Endodermal cell (in vitro differentiated cells): ENCODE measurements around the gene INCENP. TPM values are rescaled to one million over a fixed set of nuclear protein-coding genes. Genes with fewer than 3 reads are reported as not detected.

Experiments used
- DNase-seq: peaks from one replicate; pipeline ENCODE4 v3.0.0-alpha.2; 2017
- H3K27ac ChIP-seq: 2 replicates; pipeline ENCODE4 v1.5.1; 2013; ENCODE audit warnings: mild to moderate bottlenecking, low read depth, low read length, moderate library complexity
- H3K27me3 ChIP-seq: 2 replicates; pipeline ENCODE4 v1.6.1; 2013; ENCODE audit warnings: mild to moderate bottlenecking, low read length, moderate library complexity; ENCODE audit not compliant: insufficient read depth, control insufficient read depth, poor library complexity, severe bottlenecking
- H3K36me3 ChIP-seq: 2 replicates; pipeline ENCODE4 v1.7.0; 2013; ENCODE audit warnings: mild to moderate bottlenecking, low read length, moderate library complexity; ENCODE audit not compliant: control insufficient read depth, insufficient read depth
- H3K4me1 ChIP-seq: one replicate; pipeline ENCODE4 v1.7.0; 2013; ENCODE audit warnings: low read length; ENCODE audit not compliant: control insufficient read depth, insufficient read depth
- H3K4me3 ChIP-seq: 2 replicates; pipeline ENCODE4 v1.5.1; 2013; ENCODE audit warnings: mild to moderate bottlenecking, low read length, moderate library complexity
- H3K9ac ChIP-seq: 2 replicates; pipeline ENCODE4 v1.6.1; 2013; ENCODE audit warnings: mild to moderate bottlenecking, low read length, moderate library complexity; ENCODE audit not compliant: poor library complexity, severe bottlenecking; ENCODE audit errors: extremely low read depth
- H3K9me3 ChIP-seq: 2 replicates; pipeline ENCODE4 v1.6.1; 2013; ENCODE audit warnings: mild to moderate bottlenecking, low read length, moderate library complexity; ENCODE audit not compliant: control insufficient read depth
- H3K27ac Mint-ChIP-seq: 2 replicates; pipeline ENCODE4 v1.8.0; 2020; ENCODE audit warnings: mixed read lengths
- H3K27me3 Mint-ChIP-seq: 2 replicates; pipeline ENCODE4 v1.8.0; 2021; ENCODE audit warnings: mild to moderate bottlenecking, mixed read lengths; ENCODE audit not compliant: insufficient read depth
- H3K36me3 Mint-ChIP-seq: 2 replicates; pipeline ENCODE4 v1.8.0; 2020; ENCODE audit warnings: low read depth, mixed read lengths
- H3K4me1 Mint-ChIP-seq: 2 replicates; pipeline ENCODE4 v1.8.0; 2020; ENCODE audit warnings: mixed read lengths
- H3K4me3 Mint-ChIP-seq: 2 replicates; pipeline ENCODE4 v1.8.0; 2020; ENCODE audit warnings: mild to moderate bottlenecking, moderate library complexity, mixed read lengths
- H3K9me3 Mint-ChIP-seq: 2 replicates; pipeline ENCODE4 v1.8.0; 2020; ENCODE audit warnings: mild to moderate bottlenecking, mixed read lengths
- CTCF ChIP-seq: fragments of 200-600 bp; sonication (generic); conservative IDR thresholded peaks from 2 replicates; pipeline ENCODE4 v1.5.0; 2021; ENCODE audit warnings: antibody characterized with exemption, mild to moderate bottlenecking
- WGBS, 2 experiments: methylation state at CpG; one replicate each; pipeline versions ENCODE4 v1.1.5 to v1.1.7; 2013; ENCODE audit warnings: missing lambda C conversion rate in 2 of 2, mixed read lengths in 1 of 2; ENCODE audit not compliant: insufficient coverage in 1 of 2, insufficient read length in 1 of 2; 5-methylcytosine and 5-hydroxymethylcytosine counted together
- total RNA-seq, 2 donors: library from RNA; stranded (reverse); fragmentation: NEBNext Ultra II Directional in 1 of 2; extraction: Animal tissue kit (Norgen Biotek cat#: 25700) in 1 of 2; gene quantifications; 2 replicates in 1 of 2; 3 replicates in 1 of 2; pipeline ENCODE4 v1.2.1, GENCODE V29; 2021

Gene INCENP
- total RNA-seq, 2 donors from 2014 or later, result 58.1 to 115 TPM

- no peak for TF ChIP-seq CTCF
- no peak overlapping the region for H3K9ac ChIP-seq
- H3K27me3 Mint-ChIP-seq, result no peaks in the 10 kb centered on the region
- peaks cover 10% of the 10 kb centered on the region for H3K4me1 ChIP-seq
- no peaks in the 10 kb centered on the region for H3K27me3 ChIP-seq
- peaks cover 19% of the 10 kb centered on the region for H3K4me1 Mint-ChIP-seq
- H3K4me3 ChIP-seq, result no peak overlapping the region
- H3K9me3 Mint-ChIP-seq, result no peaks in the 10 kb centered on the region
- H3K27ac ChIP-seq, result no peak overlapping the region
- peaks cover 38% of the 10 kb centered on the region for H3K36me3 Mint-ChIP-seq
- H3K9me3 ChIP-seq, result no peaks in the 10 kb centered on the region
- WGBS, 2 experiments, result 85 to 89% methylated on average over 9 to 16 of the region's 16 CpGs
- H3K36me3 ChIP-seq, result peaks cover 44% of the 10 kb centered on the region
- DNase-seq, result no peak
- H3K27ac Mint-ChIP-seq, result no peak overlapping the region
- H3K4me3 Mint-ChIP-seq, result no peak overlapping the region
Observed at GRCh38 chr11:62127941-62128770, 4.3 kb downstream of the INCENP start.

GRCh38 chr11:62128835-62129234, 5.0 kb downstream of the INCENP start:
- no peaks in the 10 kb centered on the region for H3K9me3 Mint-ChIP-seq
- H3K4me1 Mint-ChIP-seq, result peaks cover 17% of the 10 kb centered on the region
- DNase-seq, result no peak
- no peaks in the 10 kb centered on the region for H3K27me3 ChIP-seq
- peaks cover 10% of the 10 kb centered on the region for H3K4me1 ChIP-seq
- H3K27me3 Mint-ChIP-seq, result no peaks in the 10 kb centered on the region
- H3K9me3 ChIP-seq, result no peaks in the 10 kb centered on the region
- no peak overlapping the region for H3K27ac ChIP-seq
- H3K36me3 ChIP-seq, result peaks cover 49% of the 10 kb centered on the region
- TF ChIP-seq CTCF, result no peak
- no peak overlapping the region for H3K4me3 Mint-ChIP-seq
- no peak overlapping the region for H3K9ac ChIP-seq
- H3K4me3 ChIP-seq, result no peak overlapping the region
- peak overlapping the region; percentile 44 for H3K27ac Mint-ChIP-seq
- WGBS, 2 experiments, result 95 to 96% methylated on average over 3 to 7 of the region's 7 CpGs
- H3K36me3 Mint-ChIP-seq, result peaks cover 38% of the 10 kb centered on the region

- H3K9ac ChIP-seq, result no peak overlapping the region
- 96 to 98% methylated on average over 16 to 28 of the region's 28 CpGs for WGBS, 2 experiments
- H3K36me3 Mint-ChIP-seq, result peaks cover 41% of the 10 kb centered on the region
Observed at GRCh38 chr11:62129590-62130282, 5.9 kb downstream of the INCENP start.

More at GRCh38 chr11:62129590-62130282, 5.9 kb downstream of the INCENP start:
- no peak for DNase-seq
- Histone ChIP-seq H3K4me3 (no peak overlapping the region), H3K9me3 (no peaks in the 10 kb centered on the region), H3K36me3 (peaks cover 56% of the 10 kb centered on the region), H3K27me3 (no peaks in the 10 kb centered on the region), H3K4me1 (peaks cover 10% of the 10 kb centered on the region), H3K27ac (no peak overlapping the region)
- H3K27me3 Mint-ChIP-seq, result no peaks in the 10 kb centered on the region
- H3K4me3 Mint-ChIP-seq, result no peak overlapping the region
- peaks cover 14% of the 10 kb centered on the region for H3K4me1 Mint-ChIP-seq
- no peaks in the 10 kb centered on the region for H3K9me3 Mint-ChIP-seq
- no peak for TF ChIP-seq CTCF
- no peak overlapping the region for H3K27ac Mint-ChIP-seq
